DOHH2 (cell line): Measurements from ENCODE around the gene GMPPA.

Experiments used
- H3F3A ChIP-seq: fragments of 200-600 bp; sonication (generic), shearing (Covaris generic); 2 replicates; pipeline ENCODE4 v1.6.0; 2016; ENCODE audit warnings: antibody characterized with exemption, mild to moderate bottlenecking; ENCODE audit not compliant: control insufficient read depth, insufficient read depth
- H3K27ac ChIP-seq: fragments of 200-600 bp; sonication (generic); 2 replicates; pipeline ENCODE4 v1.5.1; 2014; ENCODE audit warnings: low read depth, mild to moderate bottlenecking, low read length, moderate library complexity
- H3K27me3 ChIP-seq: fragments of 200-600 bp; sonication (generic); 2 replicates; pipeline ENCODE4 v1.6.1; 2014; ENCODE audit warnings: mild to moderate bottlenecking, low read length, mixed read lengths; ENCODE audit not compliant: control insufficient read depth
- H3K36me3 ChIP-seq: fragments of 200-600 bp; sonication (generic); 2 replicates; pipeline ENCODE4 v1.6.1; 2014; ENCODE audit warnings: mild to moderate bottlenecking, low read length, moderate library complexity, mixed read lengths; ENCODE audit not compliant: control insufficient read depth
- H3K4me1 ChIP-seq: fragments of 200-600 bp; sonication (generic); 2 replicates; pipeline ENCODE4 v1.6.1; 2014; ENCODE audit warnings: mild to moderate bottlenecking, low read length, mixed read lengths; ENCODE audit not compliant: control insufficient read depth
- H3K4me2 ChIP-seq: fragments of 200-600 bp; sonication (generic); 2 replicates; pipeline ENCODE4 v1.6.0; 2014; ENCODE audit warnings: mild to moderate bottlenecking, low read length, moderate library complexity
- H3K4me3 ChIP-seq: fragments of 200-600 bp; sonication (generic); 2 replicates; pipeline ENCODE4 v1.5.1; 2014; ENCODE audit warnings: mild to moderate bottlenecking, low read length, mixed read lengths
- H3K79me2 ChIP-seq: fragments of 200-600 bp; sonication (generic); 2 replicates; pipeline ENCODE4 v1.6.1; 2014; ENCODE audit warnings: mild to moderate bottlenecking, low read length, mixed read lengths; ENCODE audit not compliant: control insufficient read depth
- H3K9me2 ChIP-seq: fragments of 200-600 bp; sonication (generic); replicated peaks from 2 replicates; pipeline ENCODE4 v1.6.1; 2014; ENCODE audit warnings: mild to moderate bottlenecking, low read length, mixed read lengths; ENCODE audit not compliant: control insufficient read depth
- H3K9me3 ChIP-seq: fragments of 200-600 bp; sonication (generic); 2 replicates; pipeline ENCODE4 v1.6.1; 2014; ENCODE audit warnings: antibody characterized with exemption, low read length, mixed read lengths; ENCODE audit not compliant: control insufficient read depth, insufficient read depth
- H4K20me1 ChIP-seq: fragments of 200-600 bp; sonication (generic); 2 replicates; pipeline ENCODE4 v1.6.0; 2014; ENCODE audit warnings: low read depth, mild to moderate bottlenecking, antibody characterized with exemption, low read length, moderate library complexity; ENCODE audit not compliant: control insufficient read depth, insufficient read depth
- EZH2phosphoT487 ChIP-seq: fragments of 200-600 bp; sonication (generic); IDR thresholded peaks from 2 replicates; pipeline ENCODE4 v1.6.1; 2017; ENCODE audit warnings: borderline replicate concordance, mild to moderate bottlenecking, antibody characterized with exemption, low read length, moderate library complexity, mixed read lengths
- TF ChIP-seq, protein P1 (sequence below): fragments of 200-600 bp; sonication (generic); IDR thresholded peaks from one replicate; pipeline ENCODE4 v1.5.1; 2014; ENCODE audit warnings: antibody characterized with exemption, mild to moderate bottlenecking, low read depth, low read length; ENCODE audit not compliant: poor library complexity, severe bottlenecking

Gene GMPPA

DNA sequence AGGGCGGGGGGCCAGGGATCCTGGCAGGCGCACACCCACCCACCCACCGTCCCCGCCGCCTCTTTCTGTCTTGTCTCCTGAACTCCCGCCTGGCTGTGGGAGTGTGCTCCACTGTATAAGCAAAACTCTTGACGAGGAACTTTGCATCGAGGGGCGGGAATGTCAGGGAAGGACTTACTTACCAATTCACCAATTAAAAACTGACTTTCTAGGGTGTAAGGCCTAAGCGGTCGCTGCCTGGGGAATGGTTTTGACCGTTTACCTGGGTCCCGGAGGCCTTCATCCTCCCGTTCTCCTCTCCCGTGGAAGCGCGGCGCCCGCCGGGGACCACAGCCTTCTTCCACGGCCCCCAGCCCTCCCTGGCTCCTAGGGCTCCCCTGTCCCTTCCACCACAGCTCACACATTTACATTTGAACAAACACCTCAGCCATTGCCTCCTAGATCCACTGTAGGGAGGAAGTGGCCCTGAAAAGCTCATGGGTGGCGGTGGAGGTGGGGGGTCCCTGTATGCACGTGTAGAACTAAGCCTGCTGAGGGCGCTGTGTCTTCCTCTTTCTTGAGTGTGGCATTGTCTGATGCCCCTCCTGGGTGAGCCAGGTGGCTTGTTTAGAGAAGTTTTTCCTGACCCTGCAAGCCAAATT, 24.5 kb downstream of the GMPPA start:
- Histone ChIP-seq H3K36me3 (no peaks in the 10 kb centered on the region), H3K4me3 (no peak overlapping the region), H3F3A (no peaks in the 10 kb centered on the region), H3K4me2 (no peak overlapping the region), H3K27ac (no peak overlapping the region), H3K27me3 (peaks cover 75% of the 10 kb centered on the region), H3K9me2 (no peaks in the 10 kb centered on the region), H3K79me2 (no peaks in the 10 kb centered on the region), H3K4me1 (no peaks in the 10 kb centered on the region), H4K20me1 (no peaks in the 10 kb centered on the region), H3K9me3 (no peaks in the 10 kb centered on the region)
- no peak for TF ChIP-seq EZH2phosphoT487
- TF ChIP-seq, protein P1, sequence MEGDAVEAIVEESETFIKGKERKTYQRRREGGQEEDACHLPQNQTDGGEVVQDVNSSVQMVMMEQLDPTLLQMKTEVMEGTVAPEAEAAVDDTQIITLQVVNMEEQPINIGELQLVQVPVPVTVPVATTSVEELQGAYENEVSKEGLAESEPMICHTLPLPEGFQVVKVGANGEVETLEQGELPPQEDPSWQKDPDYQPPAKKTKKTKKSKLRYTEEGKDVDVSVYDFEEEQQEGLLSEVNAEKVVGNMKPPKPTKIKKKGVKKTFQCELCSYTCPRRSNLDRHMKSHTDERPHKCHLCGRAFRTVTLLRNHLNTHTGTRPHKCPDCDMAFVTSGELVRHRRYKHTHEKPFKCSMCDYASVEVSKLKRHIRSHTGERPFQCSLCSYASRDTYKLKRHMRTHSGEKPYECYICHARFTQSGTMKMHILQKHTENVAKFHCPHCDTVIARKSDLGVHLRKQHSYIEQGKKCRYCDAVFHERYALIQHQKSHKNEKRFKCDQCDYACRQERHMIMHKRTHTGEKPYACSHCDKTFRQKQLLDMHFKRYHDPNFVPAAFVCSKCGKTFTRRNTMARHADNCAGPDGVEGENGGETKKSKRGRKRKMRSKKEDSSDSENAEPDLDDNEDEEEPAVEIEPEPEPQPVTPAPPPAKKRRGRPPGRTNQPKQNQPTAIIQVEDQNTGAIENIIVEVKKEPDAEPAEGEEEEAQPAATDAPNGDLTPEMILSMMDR, result peak; percentile 12

- H3K79me2 ChIP-seq, result no peaks in the 10 kb centered on the region
- TF ChIP-seq, protein P1, result no peak
- no peak overlapping the region for H3K4me2 ChIP-seq
- H3K4me3 ChIP-seq, result no peak overlapping the region
- H3K9me3 ChIP-seq, result no peaks in the 10 kb centered on the region
- peaks cover 88% of the 10 kb centered on the region for H3K27me3 ChIP-seq
- no peaks in the 10 kb centered on the region for H3K9me2 ChIP-seq
- 0 out of 2 replicates have a peak, but pooled peaks cover 3% of the 10 kb centered on the region for H4K20me1 ChIP-seq
- H3K4me1 ChIP-seq, result no peaks in the 10 kb centered on the region
- no peak overlapping the region for H3K27ac ChIP-seq
- H3K36me3 ChIP-seq, result no peaks in the 10 kb centered on the region
- no peaks in the 10 kb centered on the region for H3F3A ChIP-seq
Measured at GRCh38 chr2:219524817-219525216, 26.1 kb downstream of the GMPPA start.

DNA sequence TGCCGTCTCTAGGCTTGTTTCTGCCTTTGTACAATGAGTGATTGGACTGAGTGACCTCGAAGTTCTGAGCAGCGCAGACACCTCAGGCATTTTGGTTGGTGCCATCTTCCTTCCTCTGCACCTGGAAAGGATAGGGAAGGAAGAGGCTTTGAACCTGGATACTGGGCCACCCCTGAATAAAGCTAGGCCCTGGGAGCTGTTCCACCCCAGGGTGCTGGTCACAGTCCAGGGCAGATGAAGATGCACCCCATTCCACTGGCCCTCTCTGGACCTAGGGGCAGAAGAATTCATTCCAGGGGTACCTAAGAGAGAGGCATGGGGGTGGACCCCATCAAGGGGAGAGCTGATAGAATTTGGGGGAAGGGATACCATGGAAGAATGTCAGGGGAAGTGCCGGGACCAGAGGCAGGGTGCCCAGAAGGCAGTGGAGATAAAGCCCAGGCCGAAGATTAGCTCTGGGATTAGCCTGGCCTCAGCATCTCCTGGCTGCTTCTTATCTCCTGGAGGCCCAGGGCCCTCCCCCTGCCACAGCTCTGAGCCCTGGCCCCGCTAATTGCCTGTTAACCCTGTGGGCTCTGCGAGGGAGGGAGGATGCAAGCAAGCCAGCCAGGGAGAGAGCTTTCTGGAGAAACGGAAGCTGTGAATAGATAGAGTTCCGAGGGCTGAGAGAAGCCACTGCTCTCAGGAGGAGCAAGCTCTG, 27.0 kb downstream of the GMPPA start:
- H3K4me2 ChIP-seq, result no peak overlapping the region
- H4K20me1 ChIP-seq, result 0 out of 2 replicates have a peak, but pooled peaks cover 4% of the 10 kb centered on the region
- no peaks in the 10 kb centered on the region for H3K9me2 ChIP-seq
- no peak overlapping the region for H3K27ac ChIP-seq
- no peak overlapping the region for H3K4me3 ChIP-seq
- H3K79me2 ChIP-seq, result no peaks in the 10 kb centered on the region
- H3K36me3 ChIP-seq, result no peaks in the 10 kb centered on the region
- no peak for TF ChIP-seq EZH2phosphoT487
- TF ChIP-seq, protein P1, result no peak
- H3K4me1 ChIP-seq, result no peaks in the 10 kb centered on the region
- H3F3A ChIP-seq, result no peaks in the 10 kb centered on the region
- peaks cover 88% of the 10 kb centered on the region for H3K27me3 ChIP-seq
- H3K9me3 ChIP-seq, result no peaks in the 10 kb centered on the region
